AG09309 (cell line): ENCODE results near the gene JMJD1C.
"Not testable (repeated sequence)": the region's sequence is repeated elsewhere in the genome, so short reads cannot be mapped to it uniquely, and the experiment has no call there.

Source experiments
- DNase-seq: peaks from one replicate; pipeline ENCODE4 v3.0.0-alpha.2; 2010; ENCODE audit warnings: low read depth
- H3K4me3 ChIP-seq: 2 replicates; pipeline ENCODE4 v1.5.1; 2011; ENCODE audit warnings: mild to moderate bottlenecking, low read depth, low read length, moderate library complexity; ENCODE audit not compliant: control insufficient read depth
- CTCF ChIP-seq: IDR thresholded peaks from 2 replicates; pipeline ENCODE4 v1.5.1; 2011; ENCODE audit warnings: mild to moderate bottlenecking, low read depth, low read length, inconsistent platforms; ENCODE audit not compliant: insufficient read depth, control insufficient read depth; ENCODE audit errors: missing control alignments

Gene JMJD1C

GRCh38 chr10:63494951-63495350, 29.2 kb upstream of the JMJD1C start:
- no peak overlapping the region for H3K4me3 ChIP-seq
- DNase-seq = no peak
- TF ChIP-seq CTCF = no peak

GRCh38 chr10:63493004-63493403, 27.2 kb upstream of the JMJD1C start:
- no peak overlapping the region for H3K4me3 ChIP-seq
- TF ChIP-seq CTCF = no peak
- DNase-seq = no peak

DNA sequence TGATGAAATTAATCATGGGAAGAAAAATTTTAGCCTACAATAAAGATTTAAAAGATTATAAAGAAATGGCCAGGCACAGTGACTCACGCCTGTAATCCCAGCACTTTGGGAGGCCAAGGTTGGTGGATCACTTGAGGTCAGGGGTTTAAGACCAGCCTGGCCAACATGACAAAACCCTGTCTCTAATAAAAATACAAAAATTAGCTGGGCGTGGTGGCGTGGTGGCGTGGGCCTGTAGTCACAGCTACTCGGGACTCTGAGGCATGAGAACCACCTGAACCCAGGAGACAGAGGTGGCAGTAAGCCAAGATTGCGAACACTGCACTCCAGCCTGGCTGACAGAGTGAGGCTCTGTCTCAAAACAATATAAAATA, 26.5 kb upstream of the JMJD1C start:
- not testable (repeated sequence) for H3K4me3 ChIP-seq
- DNase-seq = peak; percentile 11

GRCh38 chr10:63491588-63492316, 26.0 kb upstream of the JMJD1C start:
- peak; percentile 76 for DNase-seq
- no peak overlapping the region for H3K4me3 ChIP-seq
- TF ChIP-seq CTCF = no peak

DNA sequence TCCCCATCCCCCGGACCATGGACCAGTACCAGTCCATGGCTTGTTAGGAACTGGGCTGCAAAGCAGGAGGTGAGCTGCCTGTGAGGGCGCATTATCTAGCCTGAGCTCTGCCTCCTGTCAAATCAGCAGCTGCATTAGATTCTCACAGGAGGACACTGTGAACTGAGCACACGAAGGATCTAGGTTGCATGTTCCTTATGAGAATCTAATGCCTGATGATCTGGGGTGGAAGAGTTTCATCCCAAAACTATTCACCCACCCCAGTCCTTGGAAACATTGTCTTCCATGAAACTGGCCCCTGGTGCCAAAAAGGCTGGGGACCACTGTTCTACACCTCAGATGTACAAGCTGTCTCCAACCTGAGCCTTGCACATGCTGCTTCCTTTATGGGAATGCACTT, 24.1 kb upstream of the JMJD1C start:
- H3K4me3 ChIP-seq = no peak overlapping the region
- DNase-seq = no peak
- TF ChIP-seq CTCF = no peak

DNA sequence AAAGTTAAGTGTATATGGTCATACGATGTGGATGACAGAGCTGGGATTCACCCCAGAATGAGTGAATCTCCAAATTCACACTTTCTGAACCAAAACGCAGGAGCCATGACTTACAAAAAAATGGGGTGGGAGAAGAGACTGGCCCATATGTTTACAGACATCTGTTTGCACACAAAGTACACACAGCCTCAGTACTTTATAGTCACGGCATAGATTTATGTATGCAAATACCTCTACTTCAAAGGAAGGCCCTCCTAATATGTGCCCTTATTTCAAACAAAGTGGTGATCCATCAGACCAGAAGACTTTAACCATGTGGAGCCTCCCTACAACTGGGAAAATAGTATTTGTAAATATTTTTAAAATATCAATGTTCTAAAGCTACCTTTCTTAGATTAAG, 22.2 kb upstream of the JMJD1C start:
- H3K4me3 ChIP-seq = no peak overlapping the region
- no peak for TF ChIP-seq CTCF
- no peak for DNase-seq

DNA sequence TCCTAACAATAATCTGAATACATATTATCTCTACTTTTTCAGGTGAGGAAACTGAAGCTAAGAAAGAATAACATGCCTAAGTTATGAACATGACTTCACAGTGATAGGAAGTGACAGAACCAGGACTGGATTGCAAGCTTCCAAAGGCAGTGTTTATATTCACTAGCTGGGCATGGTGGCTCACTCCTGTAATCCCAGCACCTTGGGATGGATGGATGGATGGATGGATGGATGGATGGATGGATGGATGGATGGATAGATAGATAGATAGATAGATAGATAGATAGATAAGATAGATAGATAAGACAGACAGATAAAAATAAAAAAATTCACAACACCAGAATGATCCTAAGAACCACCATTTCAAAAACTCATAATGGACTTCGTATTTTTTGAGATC, 18.2 kb upstream of the JMJD1C start:
- DNase-seq = no peak
- no peak for TF ChIP-seq CTCF
- no peak overlapping the region for H3K4me3 ChIP-seq
